Liver (tissue), 9 donors: ENCODE measurements around the gene TAMALIN. TPM values are rescaled to one million over a fixed set of nuclear protein-coding genes. Genes with fewer than 3 reads are reported as not detected.

Source experiments
- DNase-seq: peaks from one replicate; pipeline ENCODE4 v3.0.0-alpha.2; 2017; ENCODE audit warnings: low spot score
- H3K27ac ChIP-seq, 2 donors: one replicate each; pipeline ENCODE4 v1.7.0; 2013; ENCODE audit warnings: inconsistent platforms in 2 of 2, low read length in 2 of 2, control low read depth in 1 of 2, low read depth in 1 of 2, mild to moderate bottlenecking in 1 of 2
- H3K27me3 ChIP-seq, 4 donors: one replicate each; pipeline versions ENCODE4 v1.6.1 to v1.7.0; 2013; ENCODE audit warnings: low read length in 3 of 4, inconsistent platforms in 1 of 4, mild to moderate bottlenecking in 1 of 4, moderate library complexity in 1 of 4; ENCODE audit not compliant: control insufficient read depth in 4 of 4, insufficient read depth in 4 of 4
- H3K36me3 ChIP-seq, 4 donors: one replicate each; pipeline versions ENCODE4 v1.6.1 to v1.7.0; 2013; ENCODE audit warnings: low read length in 3 of 4, mild to moderate bottlenecking in 3 of 4, low read depth in 1 of 4, moderate library complexity in 1 of 4; ENCODE audit not compliant: control insufficient read depth in 4 of 4, insufficient read depth in 3 of 4
- H3K4me1 ChIP-seq, 4 donors: one replicate each; pipeline versions ENCODE4 v1.6.1 to v1.7.0; 2013; ENCODE audit warnings: low read length in 3 of 4, mild to moderate bottlenecking in 3 of 4, moderate library complexity in 1 of 4; ENCODE audit not compliant: control insufficient read depth in 4 of 4, insufficient read depth in 4 of 4
- H3K4me3 ChIP-seq, 3 donors: one replicate each; pipeline versions ENCODE4 v1.6.1 to v1.7.0; 2013; ENCODE audit warnings: low read length in 3 of 3, control low read depth in 1 of 3, low read depth in 1 of 3, mild to moderate bottlenecking in 1 of 3
- H3K9ac ChIP-seq, 2 donors: one replicate each; pipeline ENCODE4 v1.7.0; 2013; ENCODE audit warnings: low read length in 2 of 2, mild to moderate bottlenecking in 2 of 2, moderate library complexity in 2 of 2, control low read depth in 1 of 2, low read depth in 1 of 2
- H3K9me3 ChIP-seq, 4 donors: one replicate each; pipeline versions ENCODE4 v1.6.1 to v1.7.0; 2013; ENCODE audit warnings: low read length in 3 of 4; ENCODE audit not compliant: control insufficient read depth in 4 of 4
- ATF3 ChIP-seq: IDR thresholded peaks from 2 replicates; pipeline ENCODE4 v1.6.1; 2016; ENCODE audit warnings: antibody characterized with exemption
- CTCF ChIP-seq: fragments of 150-350 bp; IDR thresholded peaks from 2 replicates; pipeline ENCODE4 v1.5.1; 2017; ENCODE audit warnings: improper control_type of control experiment, low read depth, low read length; ENCODE audit not compliant: missing input control
- EGR1 ChIP-seq, 2 donors: IDR thresholded peaks; 2 replicates each; pipeline ENCODE4 v1.6.1; 2016 to 2018; ENCODE audit warnings: antibody characterized with exemption in 2 of 2, low read depth in 2 of 2
- FOXA1 ChIP-seq: IDR thresholded peaks from 2 replicates; pipeline ENCODE4 v1.6.1; 2016; ENCODE audit warnings: antibody characterized with exemption
- FOXA2 ChIP-seq: IDR thresholded peaks from 2 replicates; pipeline ENCODE4 v1.6.1; 2016; ENCODE audit warnings: antibody characterized with exemption
- GABPA ChIP-seq, 2 donors: IDR thresholded peaks in 1 of 2; conservative IDR thresholded peaks in 1 of 2; 2 replicates each; pipeline ENCODE4 v1.6.1; 2016; ENCODE audit warnings: antibody characterized with exemption in 2 of 2, mild to moderate bottlenecking in 1 of 2, moderate library complexity in 1 of 2
- HNF4A ChIP-seq, 2 donors: conservative IDR thresholded peaks; 2 replicates each; pipeline ENCODE4 v1.6.1; 2016; ENCODE audit warnings: antibody characterized with exemption in 2 of 2, mild to moderate bottlenecking in 2 of 2
- HNF4G ChIP-seq: IDR thresholded peaks from 2 replicates; pipeline ENCODE4 v1.6.1; 2016; ENCODE audit warnings: antibody characterized with exemption
- JUND ChIP-seq, 2 donors: IDR thresholded peaks; 2 replicates each; pipeline ENCODE4 v1.6.1; 2016; ENCODE audit warnings: antibody characterized with exemption in 2 of 2
- MAX ChIP-seq: IDR thresholded peaks from 2 replicates; pipeline ENCODE4 v1.6.1; 2016; ENCODE audit warnings: antibody characterized with exemption
- NR2F2 ChIP-seq: IDR thresholded peaks from 2 replicates; pipeline ENCODE4 v1.6.1; 2016; ENCODE audit warnings: antibody characterized with exemption
- RAD21 ChIP-seq, 2 donors: IDR thresholded peaks; 2 replicates each; pipeline ENCODE4 v1.6.1; 2016; ENCODE audit warnings: antibody characterized with exemption in 2 of 2, mild to moderate bottlenecking in 2 of 2
- REST ChIP-seq: IDR thresholded peaks from 2 replicates; pipeline ENCODE4 v1.6.1; 2016; ENCODE audit warnings: antibody characterized with exemption, mild to moderate bottlenecking
- RXRA ChIP-seq, 2 donors: IDR thresholded peaks; 2 replicates each; pipeline ENCODE4 v1.6.1; 2017 to 2018; ENCODE audit warnings: antibody characterized with exemption in 2 of 2, mild to moderate bottlenecking in 1 of 2
- SP1 ChIP-seq: IDR thresholded peaks from 2 replicates; pipeline ENCODE4 v1.6.1; 2018; ENCODE audit warnings: antibody characterized with exemption, mild to moderate bottlenecking
- TAF1 ChIP-seq: conservative IDR thresholded peaks from 2 replicates; pipeline ENCODE4 v1.6.1; 2016; ENCODE audit warnings: antibody characterized with exemption, mild to moderate bottlenecking
- YY1 ChIP-seq: IDR thresholded peaks from 2 replicates; pipeline ENCODE4 v1.6.1; 2016; ENCODE audit warnings: antibody characterized with exemption, mild to moderate bottlenecking
- ZBTB33 ChIP-seq: IDR thresholded peaks from 2 replicates; pipeline ENCODE4 v1.6.1; 2016; ENCODE audit warnings: antibody characterized with exemption
- WGBS: extraction: QIAGEN DNeasy Blood & Tissue Kit; methylation state at CpG from one replicate; pipeline ENCODE4 v1.1.7; 2013; 5-methylcytosine and 5-hydroxymethylcytosine counted together
- polyA plus RNA-seq, 2 donors: library from polyadenylated mRNA; stranded (reverse) in 1 of 2; unstranded in 1 of 2; fragments of 200-250 nt in 1 of 2; fragments of >200 nt in 1 of 2; fragmentation: Nextera tagmentation in 1 of 2; extraction: Ambion mirVana in 1 of 2; gene quantifications; one replicate each; pipeline versions ENCODE4 v1.2.1 to v1.2.3, GENCODE V29; 2013 to 2015
- total RNA-seq, 2 donors: library from RNA; depleted of rRNA; stranded (reverse); fragments of >200 nt; gene quantifications; one replicate each; pipeline ENCODE4 v1.2.3, GENCODE V29; 2014
- donor health status: healthy.
- donor health status: healthy.
- donor health status: healthy.
- donor health status: healthy.
- donor health status: healthy.

The TAMALIN gene
- total and polyA plus RNA-seq, 4 donors: 1.1 to 9.9 (median 2.5) TPM

- no peak overlapping the region for H3K9ac ChIP-seq
- H3K36me3 ChIP-seq: peaks cover 2 to 10% (median 7%) of the 10 kb centered on the region in 4 donors
- 92% methylated on average over 8 of the region's 8 CpGs for WGBS
- H3K4me1 ChIP-seq: peaks cover 30 to 81% (median 70%) of the 10 kb centered on the region in 4 donors
- H3K27me3 ChIP-seq: no peaks in the 10 kb centered on the region
- H3K9me3 ChIP-seq: no peaks in the 10 kb centered on the region
- peak overlapping the region in 1 of 2 donors; percentile 87 for H3K27ac ChIP-seq
- DNase-seq: no peak
- TF ChIP-seq NR2F2 (no peak), RAD21 (IDR thresholded peaks at IDR 0.05) (no peak), RXRA (IDR thresholded peaks at IDR 0.05) (no peak), ATF3 (no peak), ZBTB33 (no peak), SP1 (no peak), TAF1 (no peak), HNF4A (conservative IDR thresholded peaks at IDR 0.05) (no peak), FOXA2 (no peak), REST (no peak), YY1 (no peak), HNF4G (no peak), FOXA1 (no peak), CTCF (no peak), GABPA (IDR thresholded peaks at IDR 0.05 in 1 of 2, conservative IDR thresholded peaks at IDR 0.05 in 1 of 2) (no peak), MAX (no peak), JUND (IDR thresholded peaks at IDR 0.05) (no peak), EGR1 (IDR thresholded peaks at IDR 0.05; ENCODE audit: low read depth in 2 of 2) (no peak)
- H3K4me3 ChIP-seq: no peak overlapping the region
Observed at GRCh38 chr12:51975196-51975595, 31.6 kb upstream of the TAMALIN start.
